ENCODE data around the gene PSME2. TPM values are rescaled to one million over a fixed set of nuclear protein-coding genes. Genes with fewer than 3 reads are reported as not detected.

Gene PSME2
- total and polyA plus RNA-seq, 7 donors, result 26.2 to 485 (median 43.5) TPM

DNA sequence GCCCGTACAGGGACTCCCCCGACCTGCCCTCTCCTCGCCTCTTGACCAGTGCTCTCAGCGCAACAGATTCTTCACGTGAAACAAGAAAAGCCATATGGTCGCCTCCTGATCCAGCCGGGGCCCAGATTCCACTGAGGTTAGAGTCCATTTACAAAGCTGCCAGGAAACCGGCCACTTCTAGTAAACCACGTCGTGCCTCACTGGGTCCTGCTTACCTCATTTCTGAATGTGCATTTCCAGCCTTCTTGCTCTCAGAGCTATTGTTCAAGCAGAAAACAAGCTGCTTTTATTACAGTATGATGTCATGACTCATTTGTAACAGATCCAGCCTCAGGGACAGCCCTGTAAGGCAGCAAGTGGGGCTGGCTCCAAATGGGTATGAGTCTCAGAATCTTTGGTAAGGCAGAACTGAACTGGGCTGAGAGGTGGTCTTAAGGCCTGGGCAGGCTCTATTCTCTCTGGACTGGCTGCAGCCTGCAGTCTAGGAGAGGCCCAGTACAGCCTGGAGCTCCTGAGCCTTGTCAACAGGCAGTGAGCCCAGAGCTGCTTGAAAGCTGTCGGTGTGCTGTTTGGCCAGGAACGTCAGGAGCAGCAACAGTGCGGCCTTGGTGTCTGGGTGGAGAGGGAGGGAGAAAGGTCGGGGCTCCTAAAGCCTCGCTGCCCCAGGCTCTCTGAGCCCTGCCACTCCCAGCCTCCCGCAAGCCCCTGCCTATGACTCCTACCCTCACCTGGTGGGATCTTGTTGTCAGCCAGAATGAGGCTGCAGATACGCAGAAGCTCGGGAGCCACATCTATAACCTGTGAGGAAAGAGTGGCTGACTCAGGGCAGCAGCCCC is 33.8 kb upstream of the PSME2 start:
- no peak for DNase-seq
- peak overlapping the region; percentile 64 to 93 (median 87) for H3K27ac ChIP-seq
- H3K9me3 ChIP-seq, result no peaks in the 10 kb centered on the region
- peaks cover 0 to 20% (median 19%) of the 10 kb centered on the region in 4 donors for H3K4me1 ChIP-seq
- peaks cover 6 to 67% (median 29%) of the 10 kb centered on the region in 4 donors for H3K36me3 ChIP-seq
- no peak overlapping the region for H3K4me3 ChIP-seq
- intact Hi-C loops (cut with DNase I), result no loop called here
- no peaks in the 10 kb centered on the region for H3K27me3 ChIP-seq
- 71 to 80% methylated on average over 18 of the region's 18 CpGs for WGBS, 2 donors
- TF ChIP-seq, protein P1, sequence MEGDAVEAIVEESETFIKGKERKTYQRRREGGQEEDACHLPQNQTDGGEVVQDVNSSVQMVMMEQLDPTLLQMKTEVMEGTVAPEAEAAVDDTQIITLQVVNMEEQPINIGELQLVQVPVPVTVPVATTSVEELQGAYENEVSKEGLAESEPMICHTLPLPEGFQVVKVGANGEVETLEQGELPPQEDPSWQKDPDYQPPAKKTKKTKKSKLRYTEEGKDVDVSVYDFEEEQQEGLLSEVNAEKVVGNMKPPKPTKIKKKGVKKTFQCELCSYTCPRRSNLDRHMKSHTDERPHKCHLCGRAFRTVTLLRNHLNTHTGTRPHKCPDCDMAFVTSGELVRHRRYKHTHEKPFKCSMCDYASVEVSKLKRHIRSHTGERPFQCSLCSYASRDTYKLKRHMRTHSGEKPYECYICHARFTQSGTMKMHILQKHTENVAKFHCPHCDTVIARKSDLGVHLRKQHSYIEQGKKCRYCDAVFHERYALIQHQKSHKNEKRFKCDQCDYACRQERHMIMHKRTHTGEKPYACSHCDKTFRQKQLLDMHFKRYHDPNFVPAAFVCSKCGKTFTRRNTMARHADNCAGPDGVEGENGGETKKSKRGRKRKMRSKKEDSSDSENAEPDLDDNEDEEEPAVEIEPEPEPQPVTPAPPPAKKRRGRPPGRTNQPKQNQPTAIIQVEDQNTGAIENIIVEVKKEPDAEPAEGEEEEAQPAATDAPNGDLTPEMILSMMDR (IDR thresholded peaks at IDR 0.05), result no peak
- TF ChIP-seq POLR2AphosphoS5 (IDR thresholded peaks at IDR 0.05), result peak in 2 of 4 donors; percentile 45 to 69
- peak in 1 of 4 donors; percentile 32 for TF ChIP-seq EP300 (IDR thresholded peaks at IDR 0.05)
- TF ChIP-seq POLR2A (IDR thresholded peaks at IDR 0.05), result no peak

DNA sequence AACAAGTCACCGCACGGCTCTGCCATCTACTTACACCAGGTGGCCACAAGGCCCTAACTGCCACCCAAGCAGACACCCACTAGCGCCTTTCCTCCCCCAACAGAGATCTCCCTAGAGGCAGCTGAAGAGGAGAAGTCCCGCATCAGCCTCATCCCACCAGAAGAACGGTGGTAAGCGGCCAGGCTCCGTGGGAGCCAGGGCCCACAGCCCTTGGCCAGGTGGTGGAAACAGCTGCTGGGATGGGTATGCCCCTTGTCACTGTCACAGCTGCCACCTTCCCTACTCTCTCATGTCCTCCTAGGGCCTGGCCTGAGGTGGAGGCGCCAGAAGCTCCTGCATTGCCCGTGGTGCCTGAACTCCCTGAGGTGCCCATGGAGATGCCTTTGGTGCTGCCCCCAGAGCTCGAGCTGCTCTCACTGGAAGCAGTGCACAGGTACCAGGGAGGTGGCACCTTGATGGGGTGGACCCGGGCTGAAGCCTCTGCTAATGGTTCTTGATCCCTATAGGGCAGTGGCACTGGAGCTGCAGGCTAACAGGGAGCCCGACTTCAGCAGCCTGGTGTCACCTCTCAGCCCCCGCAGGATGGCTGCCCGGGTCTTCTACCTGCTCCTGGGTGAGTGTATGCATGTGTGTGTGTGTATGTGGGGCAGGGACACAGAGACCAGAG is 33.0 kb upstream of the PSME2 start:
- no peak for DNase-seq
- H3K36me3 ChIP-seq, result peaks cover 6 to 59% (median 24%) of the 10 kb centered on the region in 4 donors
- no peak overlapping the region for H3K4me3 ChIP-seq
- no peaks in the 10 kb centered on the region for H3K9me3 ChIP-seq
- no peaks in the 10 kb centered on the region for H3K27me3 ChIP-seq
- peaks cover 0 to 20% (median 19%) of the 10 kb centered on the region in 4 donors for H3K4me1 ChIP-seq
- no peak for TF ChIP-seq POLR2A (IDR thresholded peaks at IDR 0.05)
- no peak for TF ChIP-seq EP300 (IDR thresholded peaks at IDR 0.05)
- peak overlapping the region; percentile 64 to 93 (median 87) for H3K27ac ChIP-seq
- WGBS, 2 donors, result 83 to 88% methylated on average over 14 of the region's 14 CpGs
- intact Hi-C loops (cut with DNase I), result no loop called here

DNA sequence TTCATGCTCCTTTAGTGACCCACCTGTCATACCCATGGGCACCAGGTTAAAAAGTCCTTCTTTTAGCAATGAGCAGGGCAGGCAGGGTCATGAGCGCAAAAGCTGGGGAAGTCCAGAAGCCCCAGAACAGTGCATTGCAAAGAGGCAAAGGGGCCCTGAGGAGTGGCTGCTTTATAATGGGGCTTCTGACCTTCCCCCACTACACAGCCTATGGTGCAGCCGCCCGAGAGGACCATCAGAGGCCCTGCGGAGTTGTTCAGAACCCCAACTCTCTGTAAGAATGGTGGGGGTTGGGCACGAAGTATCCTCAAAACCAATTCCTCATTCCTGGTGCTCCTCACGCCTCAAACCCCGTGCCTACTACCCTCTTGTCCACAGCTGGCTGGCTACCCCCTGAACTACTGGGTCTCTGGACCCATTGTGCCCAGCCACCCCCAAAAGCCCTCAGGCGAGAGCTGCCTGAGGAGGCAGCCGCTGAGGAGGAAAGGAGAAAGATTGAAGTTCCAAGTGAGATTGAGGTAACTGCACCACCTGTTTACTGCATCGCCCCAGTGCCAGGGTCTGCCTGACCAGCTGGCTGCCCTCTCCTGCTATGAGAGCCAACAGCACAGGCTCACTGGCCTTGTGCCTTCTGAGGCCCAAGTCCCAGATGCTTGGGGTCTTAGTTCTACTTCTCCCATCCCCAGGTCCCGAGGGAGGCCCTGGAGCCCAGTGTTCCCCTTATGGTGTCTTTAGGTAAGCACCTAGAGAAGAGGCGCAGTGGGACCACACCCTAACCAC is 32.2 kb upstream of the PSME2 start:
- intact Hi-C loops (cut with DNase I), result no loop called here
- Histone ChIP-seq H3K4me1 (peaks cover 0 to 20% (median 19%) of the 10 kb centered on the region in 4 donors), H3K27ac (peak overlapping the region; percentile 64 to 93 (median 87)), H3K27me3 (no peaks in the 10 kb centered on the region), H3K9me3 (no peaks in the 10 kb centered on the region), H3K36me3 (peaks cover 6 to 51% (median 17%) of the 10 kb centered on the region in 4 donors), H3K4me3 (no peak overlapping the region)
- no peak for TF ChIP-seq EP300 (IDR thresholded peaks at IDR 0.05)
- TF ChIP-seq POLR2A (IDR thresholded peaks at IDR 0.05), result no peak
- TF ChIP-seq, protein P1 (IDR thresholded peaks at IDR 0.05), result no peak
- no peak for TF ChIP-seq POLR2AphosphoS5 (IDR thresholded peaks at IDR 0.05)
- no peak for DNase-seq
- WGBS, 2 donors, result 92% methylated on average over 12 of the region's 12 CpGs

DNA sequence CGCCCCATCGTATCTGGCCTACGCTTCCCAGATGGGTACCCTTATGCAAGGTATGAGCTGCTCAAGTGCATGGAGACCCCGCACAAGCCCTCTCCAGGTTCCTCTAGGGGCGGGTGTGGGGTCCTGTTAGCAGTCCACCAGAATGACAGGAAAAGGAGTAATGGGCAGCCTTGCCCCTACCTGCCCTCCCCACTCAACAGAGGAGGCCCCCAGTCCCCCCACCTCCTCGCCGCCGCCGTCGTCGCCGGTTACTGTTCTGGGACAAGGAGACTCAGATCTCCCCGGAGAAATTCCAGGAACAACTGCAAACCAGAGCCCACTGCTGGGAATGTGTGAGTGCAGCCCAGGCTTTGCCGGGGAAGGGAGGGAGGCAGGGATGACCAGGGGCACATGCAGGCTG is 31.5 kb upstream of the PSME2 start:
- H3K27me3 ChIP-seq, result no peaks in the 10 kb centered on the region
- no peak overlapping the region for H3K4me3 ChIP-seq
- peaks cover 0 to 23% (median 19%) of the 10 kb centered on the region in 4 donors for H3K4me1 ChIP-seq
- no peaks in the 10 kb centered on the region for H3K9me3 ChIP-seq
- peaks cover 5 to 44% (median 11%) of the 10 kb centered on the region in 4 donors for H3K36me3 ChIP-seq
- intact Hi-C loops (cut with DNase I), result no loop called here
- no peak for DNase-seq
- H3K27ac ChIP-seq, result peak overlapping the region in 2 of 4 donors; percentile 88 to 93
- 95 to 96% methylated on average over 14 of the region's 14 CpGs for WGBS, 2 donors
- TF ChIP-seq POLR2AphosphoS5 (IDR thresholded peaks at IDR 0.05), result no peak
- TF ChIP-seq EP300 (IDR thresholded peaks at IDR 0.05), result no peak
- TF ChIP-seq, protein P1 (IDR thresholded peaks at IDR 0.05), result no peak
- no peak for TF ChIP-seq POLR2A (IDR thresholded peaks at IDR 0.05)
